GM23248 (cell line): ENCODE data around the gene RPH3AL.

Experiments used
- EZH2 ChIP-seq: fragments of 200-600 bp; sonication (generic); IDR thresholded peaks from 2 replicates; pipeline ENCODE4 v1.6.1; 2018; ENCODE audit warnings: antibody characterized with exemption, mild to moderate bottlenecking; ENCODE audit not compliant: insufficient read depth, poor library complexity, severe bottlenecking
- EZH2phosphoT487 ChIP-seq: fragments of 200-600 bp; sonication (generic); IDR thresholded peaks from 2 replicates; pipeline ENCODE4 v1.6.1; 2018; ENCODE audit warnings: antibody characterized with exemption, moderate library complexity, mild to moderate bottlenecking, low read depth; ENCODE audit not compliant: insufficient read depth

GRCh38 chr17:163514-164098, 189.0 kb downstream of the RPH3AL start:
- no peak for TF ChIP-seq EZH2
- no peak for TF ChIP-seq EZH2phosphoT487
